ENCODE results near the gene SLC28A3.

DNA sequence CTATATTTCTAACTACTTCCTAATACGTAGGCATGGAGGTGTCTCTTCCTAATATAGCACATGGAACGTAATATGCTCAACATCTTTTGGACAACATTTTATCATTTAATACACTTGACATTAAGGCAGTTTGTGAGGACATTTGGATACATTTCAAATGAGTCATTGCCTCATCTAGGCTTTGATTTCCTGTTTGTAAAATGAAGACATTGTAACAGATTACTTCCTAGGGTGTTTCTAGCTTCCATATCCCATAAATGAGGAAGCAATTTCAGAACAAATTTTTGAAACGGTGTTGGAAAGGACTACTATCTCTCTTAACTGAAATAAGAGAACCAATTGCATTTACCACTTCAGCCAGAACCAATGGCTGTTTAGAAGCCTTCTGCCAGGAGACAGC lies 38.7 kb downstream of the SLC28A3 start:
- TF ChIP-seq CBX5 (IDR thresholded peaks at IDR 0.05; ENCODE audit: low read depth, low read length) (no peak), TBP (IDR thresholded peaks at IDR 0.05; ENCODE audit: low read depth, low read length) (no peak), SIRT6 (IDR thresholded peaks at IDR 0.05; ENCODE audit: low read length) (no peak), ASH2L (IDR thresholded peaks at IDR 0.05; ENCODE audit: low read length) (no peak), CEBPB (IDR thresholded peaks at IDR 0.05; ENCODE audit: low read depth, low read length) (no peak), POLR2A (IDR thresholded peaks at IDR 0.05; ENCODE audit: control extremely low read depth in 1 of 2, low read depth in 2 of 2, low read length in 2 of 2) (no peak), RFX5 (IDR thresholded peaks at IDR 0.05; ENCODE audit: borderline replicate concordance, low read depth, low read length) (no peak), NANOG (IDR thresholded peaks at IDR 0.05; ENCODE audit: insufficient read depth, low read depth, low read length, poor library complexity, severe bottlenecking) (no peak), RAD21 (IDR thresholded peaks at IDR 0.05 in 1 of 2, conservative IDR thresholded peaks at IDR 0.05 in 1 of 2; ENCODE audit: low read depth in 2 of 2, low read length in 2 of 2) (no peak), BRCA1 (IDR thresholded peaks at IDR 0.05; ENCODE audit: low read depth, low read length) (no peak)
- TF ChIP-seq, protein P1, sequence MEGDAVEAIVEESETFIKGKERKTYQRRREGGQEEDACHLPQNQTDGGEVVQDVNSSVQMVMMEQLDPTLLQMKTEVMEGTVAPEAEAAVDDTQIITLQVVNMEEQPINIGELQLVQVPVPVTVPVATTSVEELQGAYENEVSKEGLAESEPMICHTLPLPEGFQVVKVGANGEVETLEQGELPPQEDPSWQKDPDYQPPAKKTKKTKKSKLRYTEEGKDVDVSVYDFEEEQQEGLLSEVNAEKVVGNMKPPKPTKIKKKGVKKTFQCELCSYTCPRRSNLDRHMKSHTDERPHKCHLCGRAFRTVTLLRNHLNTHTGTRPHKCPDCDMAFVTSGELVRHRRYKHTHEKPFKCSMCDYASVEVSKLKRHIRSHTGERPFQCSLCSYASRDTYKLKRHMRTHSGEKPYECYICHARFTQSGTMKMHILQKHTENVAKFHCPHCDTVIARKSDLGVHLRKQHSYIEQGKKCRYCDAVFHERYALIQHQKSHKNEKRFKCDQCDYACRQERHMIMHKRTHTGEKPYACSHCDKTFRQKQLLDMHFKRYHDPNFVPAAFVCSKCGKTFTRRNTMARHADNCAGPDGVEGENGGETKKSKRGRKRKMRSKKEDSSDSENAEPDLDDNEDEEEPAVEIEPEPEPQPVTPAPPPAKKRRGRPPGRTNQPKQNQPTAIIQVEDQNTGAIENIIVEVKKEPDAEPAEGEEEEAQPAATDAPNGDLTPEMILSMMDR (IDR thresholded peaks at IDR 0.05; ENCODE audit: control extremely low read depth in 1 of 3, insufficient read depth in 1 of 3, low read depth in 1 of 3, low read length in 3 of 3) = no peak
